Activated T-cell treated with anti-CD3 and anti-CD28 coated beads, Interleukin-2, amount 50 U/mL, for 72 hours (primary cell): ENCODE measurements around the gene ATP23. TPM values are rescaled to one million over a fixed set of nuclear protein-coding genes. Genes with fewer than 3 reads are reported as not detected.

Source experiments
- ATAC-seq, 2 donors: fragments of 150-1000 bp; cut with Tn5 transposase; replicated peaks in 1 of 2; 2 replicates each; pipeline ENCODE4 v1.10.0; 2021; ENCODE audit warnings: moderate library complexity in 2 of 2, mild to moderate bottlenecking in 1 of 2
- DNase-seq, 2 donors: peaks; one replicate each; pipeline ENCODE4 v3.0.0; 2021 to 2022; ENCODE audit warnings: mixed read lengths in 1 of 2
- H3K27ac Mint-ChIP-seq: one replicate; pipeline ENCODE4 v1.8.0; 2022; ENCODE audit warnings: mild to moderate bottlenecking, moderate library complexity, mixed read lengths
- H3K27me3 Mint-ChIP-seq: one replicate; pipeline ENCODE4 v1.8.0; 2022; ENCODE audit warnings: low read depth, mixed read lengths
- H3K36me3 Mint-ChIP-seq, 2 donors: one replicate each; pipeline ENCODE4 v1.8.0; 2022; ENCODE audit warnings: mixed read lengths in 2 of 2, mild to moderate bottlenecking in 1 of 2; ENCODE audit not compliant: insufficient read depth in 2 of 2
- H3K4me1 Mint-ChIP-seq: one replicate; pipeline ENCODE4 v1.8.0; 2022; ENCODE audit warnings: low read depth, mixed read lengths
- H3K4me3 Mint-ChIP-seq, 2 donors: one replicate each; pipeline ENCODE4 v1.8.0; 2022; ENCODE audit warnings: mild to moderate bottlenecking in 2 of 2, mixed read lengths in 2 of 2, moderate library complexity in 2 of 2
- H3K9me3 Mint-ChIP-seq, 2 donors: one replicate each; pipeline ENCODE4 v1.8.0; 2022; ENCODE audit warnings: mixed read lengths in 2 of 2
- total RNA-seq, 2 donors: library from RNA; stranded (reverse); gene quantifications; one replicate each; pipeline ENCODE4 v1.2.3, GENCODE V29; 2022

The ATP23 gene
- total RNA-seq, 2 donors from 2014 or later: 23.5 to 26.3 TPM

DNA sequence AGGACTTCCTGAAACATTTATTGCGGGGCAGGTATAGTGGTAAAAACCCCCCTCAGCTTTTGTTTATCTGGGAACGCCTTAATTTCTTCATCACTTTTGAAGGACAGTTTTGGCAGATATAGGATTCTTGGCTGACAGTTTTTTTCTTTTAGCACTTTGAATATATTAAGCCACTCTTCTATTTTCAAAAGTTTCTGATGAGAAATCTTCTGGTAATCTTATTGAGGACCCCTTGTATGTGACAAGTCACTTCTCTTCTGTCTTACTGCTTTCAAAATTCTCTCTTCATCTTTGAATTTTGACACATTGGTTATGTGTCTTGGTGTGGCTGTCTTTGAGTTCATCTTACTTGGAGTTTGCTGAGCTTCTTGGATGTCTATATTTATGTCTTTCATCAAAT lies 59.1 kb downstream of the ATP23 start:
- DNase-seq (no peak), ATAC-seq (no peak)
- Mint-ChIP-seq H3K4me1 (no peaks in the 10 kb centered on the region), H3K27ac (no peak overlapping the region), H3K36me3 (peaks cover 12 to 14% of the 10 kb centered on the region in 2 donors), H3K27me3 (no peaks in the 10 kb centered on the region), H3K9me3 (peaks cover 9 to 19% of the 10 kb centered on the region in 2 donors), H3K4me3 (no peak overlapping the region)

GRCh38 chr12:58007875-58008274 lies 66.5 kb downstream of the ATP23 start:
- Mint-ChIP-seq H3K4me1 (no peaks in the 10 kb centered on the region), H3K27ac (no peak overlapping the region), H3K36me3 (no peaks in the 10 kb centered on the region), H3K9me3 (peaks cover 0 to 2% of the 10 kb centered on the region in 2 donors), H3K27me3 (no peaks in the 10 kb centered on the region), H3K4me3 (no peak overlapping the region)
- DNase-seq (no peak), ATAC-seq (peak; percentile 50 to 89)

DNA sequence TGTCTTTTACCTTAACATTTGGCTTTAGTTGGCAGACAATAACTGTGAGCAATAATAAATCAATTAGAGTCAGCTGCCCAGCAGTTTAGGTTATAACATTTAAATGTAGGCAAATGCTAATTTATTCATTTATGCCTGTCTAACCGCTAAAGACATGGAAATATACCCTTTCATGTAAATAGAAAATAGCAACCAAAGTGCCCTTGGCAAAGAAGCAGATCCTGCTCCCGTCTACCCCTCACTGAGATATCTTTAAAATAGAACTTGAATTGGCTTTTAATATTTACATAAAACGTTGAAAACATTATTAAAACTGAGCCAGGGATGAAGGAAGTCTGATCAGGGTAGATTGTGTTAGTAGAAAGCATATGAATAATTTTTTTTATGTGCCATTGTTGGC lies 67.3 kb downstream of the ATP23 start:
- no peaks in the 10 kb centered on the region for H3K4me1 Mint-ChIP-seq
- peaks cover 0 to 2% of the 10 kb centered on the region in 2 donors for H3K9me3 Mint-ChIP-seq
- no peak overlapping the region for H3K27ac Mint-ChIP-seq
- no peak for DNase-seq
- no peak for ATAC-seq
- H3K4me3 Mint-ChIP-seq: no peak overlapping the region
- no peaks in the 10 kb centered on the region for H3K27me3 Mint-ChIP-seq
- no peaks in the 10 kb centered on the region for H3K36me3 Mint-ChIP-seq

Other genes starting within 250 kb of the ATP23 start
- gene OS9, start 247.4 kb upstream of the ATP23 start, total RNA-seq: 100 to 1,000 TPM; 103 to 104 TPM
- 10 to 100 TPM; 21.7 to 26.9 TPM for gene AGAP2, start 202.8 kb upstream of the ATP23 start, total RNA-seq
- 10 to 100 TPM; 18.2 to 19.6 TPM for gene TSPAN31, start 196.5 kb upstream of the ATP23 start, total RNA-seq
- gene CDK4, start 189.3 kb upstream of the ATP23 start, total RNA-seq: 100 to 1,000 TPM; 150 to 154 TPM
- gene MARCHF9, start 186.5 kb upstream of the ATP23 start, total RNA-seq: 10 to 100 TPM; 30.2 to 32.9 TPM
- 10 to 100 TPM; 11.1 to 14.7 TPM for gene CYP27B1, start 174.5 kb upstream of the ATP23 start, total RNA-seq
- gene METTL1, start 169.5 kb upstream of the ATP23 start, total RNA-seq: 10 to 100 TPM; 18.7 TPM
- 1 to 10 TPM; 4.9 to 6.9 TPM for gene EEF1AKMT3, start 169.0 kb upstream of the ATP23 start, total RNA-seq
- 10 to 100 TPM; 30.4 to 30.9 TPM for gene TSFM, start 158.8 kb upstream of the ATP23 start, total RNA-seq
- 1 to 10 TPM; 4.8 to 5.5 TPM for gene AVIL, start 122.8 kb upstream of the ATP23 start, total RNA-seq
- 100 to 1,000 TPM; 108 to 109 TPM for gene CTDSP2, start 94.8 kb upstream of the ATP23 start, total RNA-seq